Thoracic aorta (tissue), 2 donors: ENCODE data around the gene MAST2. TPM values are rescaled to one million over a fixed set of nuclear protein-coding genes. Genes with fewer than 3 reads are reported as not detected.
"Not testable (repeated sequence)": the region's sequence is repeated elsewhere in the genome, so short reads cannot be mapped to it uniquely, and the experiment has no call there.

Experiments
- ATAC-seq: fragments of 150-250 bp; one replicate; pipeline ENCODE4 v1.8.0; 2017; ENCODE audit warnings: low read depth; ENCODE audit not compliant: insufficient number of reproducible peaks, low FRiP score
- DNase-seq: peaks from one replicate; pipeline ENCODE4 v3.0.0-alpha.2; 2020; ENCODE audit warnings: low spot score
- H3K27ac ChIP-seq, 2 donors: fragments of 200-600 bp; sonication (generic); 1 replicate in 1 of 2; 2 replicates in 1 of 2; pipeline ENCODE4 v1.5.1; 2016; ENCODE audit warnings: mild to moderate bottlenecking in 2 of 2, moderate library complexity in 2 of 2
- H3K27me3 ChIP-seq: fragments of 200-600 bp; sonication (generic); replicated peaks from 2 replicates; pipeline ENCODE4 v1.6.0; 2016; ENCODE audit warnings: mild to moderate bottlenecking; ENCODE audit not compliant: insufficient read depth
- H3K36me3 ChIP-seq: fragments of 200-600 bp; sonication (generic); one replicate; pipeline ENCODE4 v1.5.1; 2016
- H3K4me1 ChIP-seq, 2 donors: fragments of 200-600 bp; sonication (generic); 1 replicate in 1 of 2; 2 replicates in 1 of 2; pipeline versions ENCODE4 v1.5.1 to v1.6.0; 2016; ENCODE audit warnings: low read depth in 2 of 2, mild to moderate bottlenecking in 1 of 2; ENCODE audit not compliant: control insufficient read depth in 1 of 2
- H3K4me3 ChIP-seq: fragments of 200-600 bp; sonication (generic); 2 replicates; pipeline ENCODE4 v1.5.1; 2016; ENCODE audit warnings: mild to moderate bottlenecking
- H3K9me3 ChIP-seq: fragments of 200-600 bp; sonication (generic); 2 replicates; pipeline ENCODE4 v1.5.1; 2016
- total RNA-seq, 2 donors: library from RNA; depleted of rRNA; stranded (reverse); fragments of >200 nt; gene quantifications; one replicate each; pipeline versions ENCODE4 v1.1.0 to v1.2.3, GENCODE V29; 2016
- TF ChIP-seq, protein P1 (sequence below): fragments of 200-600 bp; sonication (generic); IDR thresholded peaks from one replicate; pipeline ENCODE4 v1.5.1; 2019; ENCODE audit warnings: antibody characterized with exemption

The MAST2 gene
- total RNA-seq, 2 donors from 2014 or later = 33.6 to 61.2 TPM

DNA sequence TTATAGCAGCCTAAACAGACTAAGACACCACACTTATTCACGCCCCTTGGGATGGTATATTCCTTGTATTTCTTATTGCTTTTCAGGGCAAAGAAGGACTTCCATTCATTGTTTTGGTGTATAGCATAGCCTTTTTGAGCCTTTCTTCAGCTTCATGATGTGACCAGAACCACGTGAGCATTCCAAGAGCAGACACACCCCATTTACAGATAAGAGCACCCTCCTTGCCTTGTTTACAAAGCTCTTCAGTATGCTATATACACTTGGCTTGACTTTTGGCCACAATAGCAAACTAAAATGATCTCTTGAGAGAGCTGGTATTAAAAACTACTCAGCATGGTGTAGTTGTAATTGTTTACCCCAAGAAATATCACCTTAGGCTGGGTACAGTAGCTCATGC, 250.3 kb downstream of the MAST2 start:
- TF ChIP-seq, protein P1, sequence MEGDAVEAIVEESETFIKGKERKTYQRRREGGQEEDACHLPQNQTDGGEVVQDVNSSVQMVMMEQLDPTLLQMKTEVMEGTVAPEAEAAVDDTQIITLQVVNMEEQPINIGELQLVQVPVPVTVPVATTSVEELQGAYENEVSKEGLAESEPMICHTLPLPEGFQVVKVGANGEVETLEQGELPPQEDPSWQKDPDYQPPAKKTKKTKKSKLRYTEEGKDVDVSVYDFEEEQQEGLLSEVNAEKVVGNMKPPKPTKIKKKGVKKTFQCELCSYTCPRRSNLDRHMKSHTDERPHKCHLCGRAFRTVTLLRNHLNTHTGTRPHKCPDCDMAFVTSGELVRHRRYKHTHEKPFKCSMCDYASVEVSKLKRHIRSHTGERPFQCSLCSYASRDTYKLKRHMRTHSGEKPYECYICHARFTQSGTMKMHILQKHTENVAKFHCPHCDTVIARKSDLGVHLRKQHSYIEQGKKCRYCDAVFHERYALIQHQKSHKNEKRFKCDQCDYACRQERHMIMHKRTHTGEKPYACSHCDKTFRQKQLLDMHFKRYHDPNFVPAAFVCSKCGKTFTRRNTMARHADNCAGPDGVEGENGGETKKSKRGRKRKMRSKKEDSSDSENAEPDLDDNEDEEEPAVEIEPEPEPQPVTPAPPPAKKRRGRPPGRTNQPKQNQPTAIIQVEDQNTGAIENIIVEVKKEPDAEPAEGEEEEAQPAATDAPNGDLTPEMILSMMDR = no peak
- DNase-seq (no peak), ATAC-seq (no peak)
- no peak overlapping the region for H3K27ac ChIP-seq
- no peaks in the 10 kb centered on the region for H3K36me3 ChIP-seq
- H3K4me3 ChIP-seq = no peak overlapping the region
- no peaks in the 10 kb centered on the region for H3K4me1 ChIP-seq
- no peaks in the 10 kb centered on the region for H3K27me3 ChIP-seq
- H3K9me3 ChIP-seq = no peaks in the 10 kb centered on the region

DNA sequence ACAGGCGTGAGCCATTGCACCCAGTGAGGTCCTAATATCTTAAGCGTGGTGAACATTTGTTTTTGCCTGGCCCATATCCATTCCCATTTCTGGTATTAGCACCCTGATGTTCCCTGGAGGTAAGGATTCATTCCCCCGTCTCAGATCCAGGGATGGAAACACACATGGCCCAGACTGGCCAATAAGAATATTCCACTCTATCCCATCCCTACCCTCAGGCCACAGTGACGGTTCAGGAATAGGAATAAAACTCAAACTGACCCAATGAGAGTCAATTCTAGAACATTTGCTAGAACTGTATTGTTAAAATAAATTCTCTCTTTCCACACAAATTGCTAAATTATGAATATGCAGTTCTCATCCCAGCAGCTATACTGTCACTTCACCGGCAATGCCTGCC, 252.9 kb downstream of the MAST2 start:
- Histone ChIP-seq H3K4me1 (no peaks in the 10 kb centered on the region), H3K27ac (no peak overlapping the region), H3K9me3 (no peaks in the 10 kb centered on the region), H3K36me3 (no peaks in the 10 kb centered on the region), H3K4me3 (no peak overlapping the region), H3K27me3 (no peaks in the 10 kb centered on the region)
- DNase-seq (no peak), ATAC-seq (no peak)
- TF ChIP-seq, protein P1 = no peak

DNA sequence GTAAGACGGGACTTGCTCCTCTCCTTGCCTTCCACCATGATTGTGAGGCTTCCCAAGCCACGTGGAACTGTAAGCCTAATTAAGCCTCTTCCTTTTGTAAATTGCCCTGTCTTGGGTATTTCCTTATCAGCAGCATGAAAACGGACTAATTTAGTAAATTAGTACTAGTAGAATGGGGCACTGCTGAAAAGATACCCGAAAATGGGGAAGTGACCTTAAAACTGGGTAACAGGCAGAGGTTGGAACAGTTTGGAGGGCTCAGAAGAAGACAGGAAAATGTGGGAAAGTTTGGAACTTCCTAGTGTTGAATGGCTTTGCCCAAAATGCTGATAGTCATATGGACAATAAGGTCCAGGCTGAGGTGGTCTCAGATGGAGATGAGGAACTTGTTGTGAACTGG, 253.8 kb downstream of the MAST2 start:
- DNase-seq, H3K4me3 ChIP-seq, H3K27ac ChIP-seq, H3K4me1 ChIP-seq, H3K36me3 ChIP-seq, ATAC-seq, H3K27me3 ChIP-seq, H3K9me3 ChIP-seq: not testable (repeated sequence)

DNA sequence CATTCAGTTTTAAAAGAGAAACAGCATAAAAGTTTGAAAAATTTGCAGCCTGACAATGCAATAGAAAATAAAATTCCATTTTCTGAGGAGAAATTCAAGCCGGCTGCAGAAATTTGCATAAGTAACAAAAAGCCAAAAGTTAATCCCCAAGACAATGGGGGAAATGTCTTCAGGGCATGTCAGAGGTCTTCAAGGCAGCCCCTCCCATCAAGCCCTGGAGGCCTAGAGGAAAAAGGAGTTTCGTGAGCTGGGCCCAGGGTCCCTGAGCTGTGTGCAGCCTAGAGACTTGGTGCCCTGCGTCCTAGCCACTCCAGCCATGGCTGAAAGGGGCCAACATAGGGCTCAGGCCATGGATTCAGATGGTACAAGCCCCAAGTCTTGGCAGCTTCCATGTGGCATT, 254.4 kb downstream of the MAST2 start:
- no peak for ATAC-seq
- H3K27me3 ChIP-seq = no peaks in the 10 kb centered on the region
- no peak overlapping the region for H3K4me3 ChIP-seq
- H3K27ac ChIP-seq = no peak overlapping the region
- no peaks in the 10 kb centered on the region for H3K9me3 ChIP-seq
- H3K36me3 ChIP-seq = no peaks in the 10 kb centered on the region
- DNase-seq = no peak
- TF ChIP-seq, protein P1 = no peak
- H3K4me1 ChIP-seq = no peaks in the 10 kb centered on the region

DNA sequence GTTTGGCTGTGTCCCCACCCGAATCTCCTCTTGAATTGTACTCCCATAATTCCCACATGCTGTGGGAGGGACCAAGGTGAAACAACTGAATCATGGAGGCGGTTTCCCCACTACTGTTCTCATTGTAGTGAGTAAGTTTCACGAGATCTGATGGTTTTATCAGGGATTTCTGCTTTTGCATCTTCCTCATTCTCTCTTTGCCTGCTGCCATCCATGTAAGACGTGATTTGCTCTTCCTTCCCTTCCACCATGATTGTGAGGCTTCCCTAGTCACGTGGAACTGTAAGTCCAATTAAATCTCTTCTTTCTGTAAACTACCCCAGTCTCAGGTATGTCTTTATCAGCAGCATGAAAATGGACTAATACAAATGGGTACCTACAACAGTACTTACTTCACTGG, 255.5 kb downstream of the MAST2 start:
- Histone ChIP-seq H3K36me3 (no peaks in the 10 kb centered on the region), H3K4me1 (no peaks in the 10 kb centered on the region), H3K9me3 (no peaks in the 10 kb centered on the region), H3K27me3 (no peaks in the 10 kb centered on the region), H3K27ac (no peak overlapping the region), H3K4me3 (no peak overlapping the region)
- TF ChIP-seq, protein P1 = no peak
- no peak for DNase-seq
- no peak for ATAC-seq

DNA sequence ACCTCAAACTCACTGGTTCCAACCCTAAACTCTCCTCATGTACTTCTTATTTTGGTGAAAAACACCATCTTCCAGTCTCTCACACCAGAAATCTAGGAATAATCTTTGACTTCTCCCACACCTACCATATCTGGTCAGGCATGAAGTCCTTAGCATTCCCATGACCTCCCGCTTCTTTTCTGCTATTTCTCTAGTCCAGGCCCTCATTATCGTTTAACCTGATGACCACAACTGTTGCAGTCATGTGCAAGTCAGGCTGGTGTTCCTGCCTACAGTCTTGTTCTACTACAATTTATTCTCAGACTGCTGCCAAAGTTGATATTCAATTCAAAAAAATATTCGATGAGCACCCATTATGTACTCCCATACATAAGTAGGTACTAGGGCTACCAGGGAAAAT, 257.7 kb downstream of the MAST2 start:
- H3K27ac ChIP-seq = no peak overlapping the region
- H3K36me3 ChIP-seq = no peaks in the 10 kb centered on the region
- TF ChIP-seq, protein P1 = no peak
- no peak overlapping the region for H3K4me3 ChIP-seq
- no peaks in the 10 kb centered on the region for H3K27me3 ChIP-seq
- ATAC-seq (no peak), DNase-seq (no peak)
- no peaks in the 10 kb centered on the region for H3K4me1 ChIP-seq
- no peaks in the 10 kb centered on the region for H3K9me3 ChIP-seq
